ENCODE data around the gene IQGAP2.
"Not testable (repeated sequence)": the region's sequence is repeated elsewhere in the genome, so short reads cannot be mapped to it uniquely, and the experiment has no call there.

Gene IQGAP2

GRCh38 chr5:76675364-76675763, 272.3 kb downstream of the IQGAP2 start:
- Histone ChIP-seq H3K18ac (ENCODE audit: low read length) (no peak overlapping the region), H3K79me1 (ENCODE audit: low read depth, low read length) (no peaks in the 10 kb centered on the region), H3K4ac (ENCODE audit: low read length) (no peak overlapping the region), H3K4me1 (ENCODE audit: control insufficient read depth in 2 of 2, insufficient read depth in 1 of 2, low read depth in 1 of 2, low read length in 2 of 2) (no peaks in the 10 kb centered on the region), H2BK12ac (ENCODE audit: low read length) (no peak overlapping the region), H2BK120ac (ENCODE audit: low read depth, low read length) (no peak overlapping the region), H3K36me3 (replicated peaks in 1 of 2; ENCODE audit: control insufficient read depth in 2 of 2, insufficient read depth in 2 of 2, low read length in 2 of 2) (peaks cover 0 to 62% of the 10 kb centered on the region in 2 donors), H3K4me2 (ENCODE audit: insufficient read depth, low read length, poor library complexity, severe bottlenecking) (no peak overlapping the region), H4K91ac (ENCODE audit: low read depth, low read length, poor library complexity) (no peak overlapping the region), H2AFZ (ENCODE audit: low read length) (no peak overlapping the region), H3K9ac (ENCODE audit: low read depth, low read length, poor library complexity) (no peak overlapping the region), H2BK15ac (ENCODE audit: low read length) (no peak overlapping the region), H3K14ac (ENCODE audit: low read length) (no peak overlapping the region), H4K8ac (ENCODE audit: low read depth, low read length) (no peak overlapping the region), H2AK5ac (ENCODE audit: low read depth, low read length) (no peak overlapping the region), H2BK5ac (ENCODE audit: low read length) (no peak overlapping the region), H3K4me3 (ENCODE audit: low read length in 2 of 2) (no peak overlapping the region), H3K27me3 (ENCODE audit: control insufficient read depth in 3 of 3, insufficient read depth in 3 of 3, low read depth in 1 of 3, low read length in 3 of 3) (no peaks in the 10 kb centered on the region), H3K27ac (replicated peaks; ENCODE audit: low read length) (no peak overlapping the region), H3K9me3 (replicated peaks in 1 of 2; ENCODE audit: control insufficient read depth in 2 of 2, insufficient read depth in 1 of 2, low read depth in 1 of 2, low read length in 2 of 2) (no peaks in the 10 kb centered on the region), H3K23ac (ENCODE audit: low read depth, low read length, poor library complexity) (no peak overlapping the region)
- no peak for DNase-seq (ENCODE audit: low spot score)
- no CpG with 5 or more reads among the region's 1 CpG for WGBS, 2 donors (ENCODE audit: extremely low coverage in 2 of 2, insufficient read length in 2 of 2, insufficient replicate concordance in 1 of 2)

DNA sequence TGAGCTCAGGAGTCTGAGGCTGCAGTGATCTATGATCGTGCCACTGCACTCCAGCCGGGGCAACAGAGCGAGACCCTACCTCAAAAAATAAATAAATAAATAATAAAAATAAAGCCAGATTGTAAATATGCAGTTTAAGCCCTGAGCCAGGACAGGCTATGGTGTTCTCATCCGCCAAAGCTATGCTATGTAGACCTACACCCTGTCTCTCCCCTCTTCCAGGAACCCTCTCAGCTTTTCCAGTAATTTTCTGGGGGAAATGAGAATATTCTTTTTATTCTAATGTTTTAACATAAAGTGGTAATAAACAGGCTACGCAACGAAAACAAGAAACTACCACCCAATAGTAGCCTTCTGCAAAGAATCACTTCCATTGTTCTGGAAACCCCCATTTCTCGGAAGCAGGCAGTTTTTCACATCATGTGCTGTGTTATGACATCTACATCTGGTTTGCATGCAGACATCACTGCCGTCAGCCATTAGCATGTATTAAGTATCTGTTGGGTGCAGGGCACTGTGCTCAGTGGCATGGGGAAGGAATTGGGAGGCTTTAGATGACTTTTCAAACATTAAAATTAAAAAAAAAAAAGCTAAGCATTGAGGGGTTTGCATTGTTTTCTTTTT, 274.9 kb downstream of the IQGAP2 start:
- no peak overlapping the region for H2AFZ ChIP-seq (ENCODE audit: low read length)
- no peak overlapping the region for H3K4ac ChIP-seq (ENCODE audit: low read length)
- H3K4me3 ChIP-seq (ENCODE audit: low read length in 2 of 2): no peak overlapping the region
- H3K79me1 ChIP-seq (ENCODE audit: low read depth, low read length): no peaks in the 10 kb centered on the region
- no CpG with 5 or more reads among the region's 8 CpGs for WGBS, 2 donors (ENCODE audit: extremely low coverage in 2 of 2, insufficient read length in 2 of 2, insufficient replicate concordance in 1 of 2)
- no peak overlapping the region for H3K27ac ChIP-seq (replicated peaks; ENCODE audit: low read length)
- H4K91ac ChIP-seq (ENCODE audit: low read depth, low read length, poor library complexity): no peak overlapping the region
- no peaks in the 10 kb centered on the region for H3K9me3 ChIP-seq (replicated peaks in 1 of 2; ENCODE audit: control insufficient read depth in 2 of 2, insufficient read depth in 1 of 2, low read depth in 1 of 2, low read length in 2 of 2)
- DNase-seq (ENCODE audit: low spot score): no peak
- H3K36me3 ChIP-seq (replicated peaks in 1 of 2; ENCODE audit: control insufficient read depth in 2 of 2, insufficient read depth in 2 of 2, low read length in 2 of 2): peaks cover 0 to 47% of the 10 kb centered on the region in 2 donors
- no peak overlapping the region for H2BK12ac ChIP-seq (ENCODE audit: low read length)
- no peak overlapping the region for H3K9ac ChIP-seq (ENCODE audit: low read depth, low read length, poor library complexity)
- no peak overlapping the region for H3K23ac ChIP-seq (ENCODE audit: low read depth, low read length, poor library complexity)
- no peak overlapping the region for H3K14ac ChIP-seq (ENCODE audit: low read length)
- H3K4me1 ChIP-seq (ENCODE audit: control insufficient read depth in 2 of 2, insufficient read depth in 1 of 2, low read depth in 1 of 2, low read length in 2 of 2): no peaks in the 10 kb centered on the region
- H3K27me3 ChIP-seq (ENCODE audit: control insufficient read depth in 3 of 3, insufficient read depth in 3 of 3, low read depth in 1 of 3, low read length in 3 of 3): no peaks in the 10 kb centered on the region
- H2BK5ac ChIP-seq (ENCODE audit: low read length): no peak overlapping the region
- H3K18ac ChIP-seq (ENCODE audit: low read length): no peak overlapping the region
- H2BK120ac ChIP-seq (ENCODE audit: low read depth, low read length): no peak overlapping the region
- no peak overlapping the region for H2BK15ac ChIP-seq (ENCODE audit: low read length)
- no peak overlapping the region for H2AK5ac ChIP-seq (ENCODE audit: low read depth, low read length)
- no peak overlapping the region for H4K8ac ChIP-seq (ENCODE audit: low read depth, low read length)
- no peak overlapping the region for H3K4me2 ChIP-seq (ENCODE audit: insufficient read depth, low read length, poor library complexity, severe bottlenecking)

- Histone ChIP-seq H3K27me3 (ENCODE audit: control insufficient read depth in 3 of 3, insufficient read depth in 3 of 3, low read depth in 1 of 3, low read length in 3 of 3) (no peaks in the 10 kb centered on the region), H4K91ac (ENCODE audit: low read depth, low read length, poor library complexity) (no peak overlapping the region), H3K4me1 (ENCODE audit: control insufficient read depth in 2 of 2, insufficient read depth in 1 of 2, low read depth in 1 of 2, low read length in 2 of 2) (no peaks in the 10 kb centered on the region), H3K23ac (ENCODE audit: low read depth, low read length, poor library complexity) (no peak overlapping the region), H3K79me1 (ENCODE audit: low read depth, low read length) (no peaks in the 10 kb centered on the region), H2AFZ (ENCODE audit: low read length) (no peak overlapping the region), H3K9me3 (replicated peaks in 1 of 2; ENCODE audit: control insufficient read depth in 2 of 2, insufficient read depth in 1 of 2, low read depth in 1 of 2, low read length in 2 of 2) (no peaks in the 10 kb centered on the region), H3K9ac (ENCODE audit: low read depth, low read length, poor library complexity) (no peak overlapping the region), H3K27ac (replicated peaks; ENCODE audit: low read length) (no peak overlapping the region), H3K14ac (ENCODE audit: low read length) (no peak overlapping the region), H3K18ac (ENCODE audit: low read length) (no peak overlapping the region), H4K8ac (ENCODE audit: low read depth, low read length) (no peak overlapping the region), H3K36me3 (replicated peaks in 1 of 2; ENCODE audit: control insufficient read depth in 2 of 2, insufficient read depth in 2 of 2, low read length in 2 of 2) (peaks cover 0 to 43% of the 10 kb centered on the region in 2 donors), H2BK120ac (ENCODE audit: low read depth, low read length) (no peak overlapping the region), H2BK12ac (ENCODE audit: low read length) (no peak overlapping the region), H3K4me3 (ENCODE audit: low read length in 2 of 2) (no peak overlapping the region), H3K4ac (ENCODE audit: low read length) (no peak overlapping the region), H2BK15ac (ENCODE audit: low read length) (no peak overlapping the region), H3K4me2 (ENCODE audit: insufficient read depth, low read length, poor library complexity, severe bottlenecking) (no peak overlapping the region), H2AK5ac (ENCODE audit: low read depth, low read length) (no peak overlapping the region), H2BK5ac (ENCODE audit: low read length) (no peak overlapping the region)
- no peak for DNase-seq (ENCODE audit: low spot score)
- no CpG with 5 or more reads among the region's 3 CpGs for WGBS, 2 donors (ENCODE audit: extremely low coverage in 2 of 2, insufficient read length in 2 of 2, insufficient replicate concordance in 1 of 2)
Observed at GRCh38 chr5:76679231-76679630, 276.1 kb downstream of the IQGAP2 start.

DNA sequence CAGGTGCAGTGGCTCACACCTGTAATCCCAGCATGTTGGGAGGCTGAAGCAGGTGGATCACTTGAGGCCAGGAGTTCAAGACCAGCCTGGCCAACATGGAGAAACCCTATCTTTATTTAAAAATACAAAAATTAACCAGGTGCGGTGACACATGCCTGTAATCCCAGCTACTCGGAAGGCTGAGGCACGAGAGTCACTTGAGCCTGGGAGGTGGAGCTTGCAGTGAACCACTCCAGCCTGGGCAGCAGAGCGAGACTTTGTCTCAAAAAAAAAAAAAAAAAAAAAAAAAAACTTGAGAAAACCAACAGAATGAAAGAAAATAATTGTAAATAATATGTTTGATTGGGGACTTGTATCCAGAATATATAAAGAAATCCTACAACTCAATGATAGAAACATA, 277.7 kb downstream of the IQGAP2 start:
- not testable (repeated sequence) for H3K79me1 ChIP-seq (ENCODE audit: low read depth, low read length); H3K27ac ChIP-seq (replicated peaks; ENCODE audit: low read length); H3K14ac ChIP-seq (ENCODE audit: low read length); H3K4me3 ChIP-seq (ENCODE audit: low read length in 2 of 2); H3K23ac ChIP-seq (ENCODE audit: low read depth, low read length, poor library complexity); H3K9me3 ChIP-seq (replicated peaks in 1 of 2; ENCODE audit: control insufficient read depth in 2 of 2, insufficient read depth in 1 of 2, low read depth in 1 of 2, low read length in 2 of 2); H3K4me1 ChIP-seq (ENCODE audit: control insufficient read depth in 2 of 2, insufficient read depth in 1 of 2, low read depth in 1 of 2, low read length in 2 of 2); DNase-seq (ENCODE audit: low spot score); H2BK12ac ChIP-seq (ENCODE audit: low read length); H3K9ac ChIP-seq (ENCODE audit: low read depth, low read length, poor library complexity); H2BK5ac ChIP-seq (ENCODE audit: low read length); H3K27me3 ChIP-seq (ENCODE audit: control insufficient read depth in 3 of 3, insufficient read depth in 3 of 3, low read depth in 1 of 3, low read length in 3 of 3); H3K18ac ChIP-seq (ENCODE audit: low read length); H4K91ac ChIP-seq (ENCODE audit: low read depth, low read length, poor library complexity); H3K4ac ChIP-seq (ENCODE audit: low read length); H4K8ac ChIP-seq (ENCODE audit: low read depth, low read length); H2AFZ ChIP-seq (ENCODE audit: low read length); H2BK15ac ChIP-seq (ENCODE audit: low read length); H2BK120ac ChIP-seq (ENCODE audit: low read depth, low read length); H2AK5ac ChIP-seq (ENCODE audit: low read depth, low read length); H3K4me2 ChIP-seq (ENCODE audit: insufficient read depth, low read length, poor library complexity, severe bottlenecking)
- no CpG with 5 or more reads among the region's 4 CpGs for WGBS, 2 donors (ENCODE audit: extremely low coverage in 2 of 2, insufficient read length in 2 of 2, insufficient replicate concordance in 1 of 2)
- H3K36me3 ChIP-seq (replicated peaks in 1 of 2; ENCODE audit: control insufficient read depth in 2 of 2, insufficient read depth in 2 of 2, low read length in 2 of 2): peaks cover 0 to 37% of the 10 kb centered on the region in 2 donors

All from neuronal stem cell (in vitro differentiated cells).